DOHH2 (cell line): ENCODE data around the gene STARD13.

ENCODE experiments used
- H3F3A ChIP-seq: fragments of 200-600 bp; sonication (generic), shearing (Covaris generic); 2 replicates; pipeline ENCODE4 v1.6.0; 2016; ENCODE audit warnings: antibody characterized with exemption, mild to moderate bottlenecking; ENCODE audit not compliant: control insufficient read depth, insufficient read depth
- H3K27ac ChIP-seq: fragments of 200-600 bp; sonication (generic); 2 replicates; pipeline ENCODE4 v1.5.1; 2014; ENCODE audit warnings: low read depth, mild to moderate bottlenecking, low read length, moderate library complexity
- H3K27me3 ChIP-seq: fragments of 200-600 bp; sonication (generic); 2 replicates; pipeline ENCODE4 v1.6.1; 2014; ENCODE audit warnings: mild to moderate bottlenecking, low read length, mixed read lengths; ENCODE audit not compliant: control insufficient read depth
- H3K36me3 ChIP-seq: fragments of 200-600 bp; sonication (generic); 2 replicates; pipeline ENCODE4 v1.6.1; 2014; ENCODE audit warnings: mild to moderate bottlenecking, low read length, moderate library complexity, mixed read lengths; ENCODE audit not compliant: control insufficient read depth
- H3K4me1 ChIP-seq: fragments of 200-600 bp; sonication (generic); 2 replicates; pipeline ENCODE4 v1.6.1; 2014; ENCODE audit warnings: mild to moderate bottlenecking, low read length, mixed read lengths; ENCODE audit not compliant: control insufficient read depth
- H3K4me2 ChIP-seq: fragments of 200-600 bp; sonication (generic); 2 replicates; pipeline ENCODE4 v1.6.0; 2014; ENCODE audit warnings: mild to moderate bottlenecking, low read length, moderate library complexity
- H3K4me3 ChIP-seq: fragments of 200-600 bp; sonication (generic); 2 replicates; pipeline ENCODE4 v1.5.1; 2014; ENCODE audit warnings: mild to moderate bottlenecking, low read length, mixed read lengths
- H3K79me2 ChIP-seq: fragments of 200-600 bp; sonication (generic); 2 replicates; pipeline ENCODE4 v1.6.1; 2014; ENCODE audit warnings: mild to moderate bottlenecking, low read length, mixed read lengths; ENCODE audit not compliant: control insufficient read depth
- H3K9me2 ChIP-seq: fragments of 200-600 bp; sonication (generic); replicated peaks from 2 replicates; pipeline ENCODE4 v1.6.1; 2014; ENCODE audit warnings: mild to moderate bottlenecking, low read length, mixed read lengths; ENCODE audit not compliant: control insufficient read depth
- H3K9me3 ChIP-seq: fragments of 200-600 bp; sonication (generic); 2 replicates; pipeline ENCODE4 v1.6.1; 2014; ENCODE audit warnings: antibody characterized with exemption, low read length, mixed read lengths; ENCODE audit not compliant: control insufficient read depth, insufficient read depth
- H4K20me1 ChIP-seq: fragments of 200-600 bp; sonication (generic); 2 replicates; pipeline ENCODE4 v1.6.0; 2014; ENCODE audit warnings: low read depth, mild to moderate bottlenecking, antibody characterized with exemption, low read length, moderate library complexity; ENCODE audit not compliant: control insufficient read depth, insufficient read depth
- CTCF ChIP-seq: fragments of 200-600 bp; sonication (generic); IDR thresholded peaks from one replicate; pipeline ENCODE4 v1.5.1; 2014; ENCODE audit warnings: antibody characterized with exemption, mild to moderate bottlenecking, low read depth, low read length; ENCODE audit not compliant: poor library complexity, severe bottlenecking
- EZH2phosphoT487 ChIP-seq: fragments of 200-600 bp; sonication (generic); IDR thresholded peaks from 2 replicates; pipeline ENCODE4 v1.6.1; 2017; ENCODE audit warnings: borderline replicate concordance, mild to moderate bottlenecking, antibody characterized with exemption, low read length, moderate library complexity, mixed read lengths

The STARD13 gene

GRCh38 chr13:33224191-33224590 lies 61.4 kb downstream of the STARD13 start:
- Histone ChIP-seq H3K9me3 (peaks cover 6% of the 10 kb centered on the region; the same call in 1 of the 2 replicates), H3K36me3 (no peaks in the 10 kb centered on the region), H3K4me3 (no peak overlapping the region), H3K27ac (no peak overlapping the region), H3K9me2 (no peaks in the 10 kb centered on the region), H3K4me2 (no peak overlapping the region), H3K4me1 (no peaks in the 10 kb centered on the region), H3K79me2 (no peaks in the 10 kb centered on the region), H3K27me3 (no peaks in the 10 kb centered on the region), H3F3A (no peaks in the 10 kb centered on the region), H4K20me1 (no peaks in the 10 kb centered on the region)
- TF ChIP-seq EZH2phosphoT487 (no peak), CTCF (no peak)

GRCh38 chr13:33219926-33220325 lies 65.6 kb downstream of the STARD13 start:
- H3K4me1 ChIP-seq = no peaks in the 10 kb centered on the region
- no peak overlapping the region for H3K4me2 ChIP-seq
- H3K79me2 ChIP-seq = no peaks in the 10 kb centered on the region
- no peak overlapping the region for H3K27ac ChIP-seq
- no peak for TF ChIP-seq CTCF
- TF ChIP-seq EZH2phosphoT487 = no peak
- H4K20me1 ChIP-seq = no peaks in the 10 kb centered on the region
- H3K27me3 ChIP-seq = no peaks in the 10 kb centered on the region
- H3F3A ChIP-seq = no peaks in the 10 kb centered on the region
- H3K9me2 ChIP-seq = no peaks in the 10 kb centered on the region
- no peaks in the 10 kb centered on the region for H3K36me3 ChIP-seq
- no peak overlapping the region for H3K4me3 ChIP-seq
- H3K9me3 ChIP-seq = peaks cover 6% of the 10 kb centered on the region; the same call in 1 of the 2 replicates

- Histone ChIP-seq H3K9me3 (no peaks in the 10 kb centered on the region), H3K4me3 (no peak overlapping the region), H3K4me1 (no peaks in the 10 kb centered on the region), H3F3A (no peaks in the 10 kb centered on the region), H4K20me1 (no peaks in the 10 kb centered on the region), H3K79me2 (no peaks in the 10 kb centered on the region), H3K4me2 (no peak overlapping the region), H3K9me2 (no peaks in the 10 kb centered on the region), H3K36me3 (no peaks in the 10 kb centered on the region), H3K27ac (no peak overlapping the region), H3K27me3 (no peaks in the 10 kb centered on the region)
- TF ChIP-seq EZH2phosphoT487 (no peak), CTCF (no peak)
Measured at GRCh38 chr13:33218426-33218825, 67.1 kb downstream of the STARD13 start.

GRCh38 chr13:33218020-33218419 lies 67.5 kb downstream of the STARD13 start:
- H3K4me1 ChIP-seq = no peaks in the 10 kb centered on the region
- no peaks in the 10 kb centered on the region for H3F3A ChIP-seq
- H3K27ac ChIP-seq = no peak overlapping the region
- H3K79me2 ChIP-seq = no peaks in the 10 kb centered on the region
- H3K4me3 ChIP-seq = no peak overlapping the region
- H4K20me1 ChIP-seq = no peaks in the 10 kb centered on the region
- TF ChIP-seq CTCF (no peak), EZH2phosphoT487 (no peak)
- no peaks in the 10 kb centered on the region for H3K9me3 ChIP-seq
- no peak overlapping the region for H3K4me2 ChIP-seq
- no peaks in the 10 kb centered on the region for H3K9me2 ChIP-seq
- no peaks in the 10 kb centered on the region for H3K27me3 ChIP-seq
- no peaks in the 10 kb centered on the region for H3K36me3 ChIP-seq
